ENCODE data around the gene SPATA2L. TPM values are rescaled to one million over a fixed set of nuclear protein-coding genes. Genes with fewer than 3 reads are reported as not detected.

Gene SPATA2L
- total RNA-seq, 2 donors from 2014 or later = 6.8 to 8.4 TPM

- H3K4me3 Mint-ChIP-seq = peak within 1 kb of the TSS; percentile 97
- no peaks in the 10 kb centered on the region for H3K9me3 Mint-ChIP-seq
- DNase-seq (ENCODE audit: low spot score) (peak; percentile 87), ATAC-seq (peak; percentile 67 to 80)
- no peaks in the 10 kb centered on the region for H3K36me3 Mint-ChIP-seq
- peaks cover 45 to 46% of the 10 kb centered on the region in 2 donors for H3K4me1 Mint-ChIP-seq (ENCODE audit: low read depth in 2 of 2)
- H3K27ac Mint-ChIP-seq = peak within 1 kb of the TSS; percentile 95 to 96
- H3K27me3 Mint-ChIP-seq = no peaks in the 10 kb centered on the region
Observed at GRCh38 chr16:89720813-89721545, 19.5 kb upstream of the SPATA2L start, which contains the start of the genes VPS9D1 and ZNF276. Gene VPS9D1 (minus strand): TSS chr16:89720898. CDS start chr16:89720861, 37 bp downstream. Gene ZNF276 (plus strand): TSS chr16:89721537. CDS start chr16:89721641, 104 bp downstream.

GRCh38 chr16:89720551-89720812, 19.0 kb upstream of the SPATA2L start:
- peak overlapping the region; percentile 89 to 96 for H3K27ac Mint-ChIP-seq

GRCh38 chr16:89717688-89718505, 16.4 kb upstream of the SPATA2L start:
- DNase-seq (ENCODE audit: low spot score) = no peak
- peak overlapping the region; percentile 89 to 96 for H3K27ac Mint-ChIP-seq
- no peaks in the 10 kb centered on the region for H3K36me3 Mint-ChIP-seq
- no peak for ATAC-seq
- H3K27me3 Mint-ChIP-seq = no peaks in the 10 kb centered on the region
- H3K9me3 Mint-ChIP-seq = no peaks in the 10 kb centered on the region
- H3K4me1 Mint-ChIP-seq (ENCODE audit: low read depth in 2 of 2) = peaks cover 28 to 31% of the 10 kb centered on the region in 2 donors
- H3K4me3 Mint-ChIP-seq = no peak overlapping the region

More at GRCh38 chr16:89720551-89720812, 19.0 kb upstream of the SPATA2L start:
- Mint-ChIP-seq H3K4me1 (ENCODE audit: low read depth in 2 of 2) (peaks cover 45 to 46% of the 10 kb centered on the region in 2 donors), H3K36me3 (no peaks in the 10 kb centered on the region), H3K9me3 (no peaks in the 10 kb centered on the region), H3K4me3 (peak overlapping the region; percentile 79), H3K27me3 (no peaks in the 10 kb centered on the region)
- DNase-seq (ENCODE audit: low spot score) (no peak), ATAC-seq (peak in 1 of 2 donors; percentile 0)

- Mint-ChIP-seq H3K36me3 (no peaks in the 10 kb centered on the region), H3K9me3 (no peaks in the 10 kb centered on the region), H3K4me1 (ENCODE audit: low read depth in 2 of 2) (peaks cover 22 to 25% of the 10 kb centered on the region in 2 donors), H3K27ac (no peak overlapping the region), H3K27me3 (no peaks in the 10 kb centered on the region), H3K4me3 (no peak overlapping the region)
- no peak for DNase-seq (ENCODE audit: low spot score)
- ATAC-seq = no peak
Observed at GRCh38 chr16:89716916-89717687, 15.6 kb upstream of the SPATA2L start.

GRCh38 chr16:89716493-89716892, 15.0 kb upstream of the SPATA2L start:
- DNase-seq (ENCODE audit: low spot score) (no peak), ATAC-seq (no peak)
- H3K4me3 Mint-ChIP-seq = no peak overlapping the region
- H3K36me3 Mint-ChIP-seq = no peaks in the 10 kb centered on the region
- no peaks in the 10 kb centered on the region for H3K27me3 Mint-ChIP-seq
- peaks cover 22 to 25% of the 10 kb centered on the region in 2 donors for H3K4me1 Mint-ChIP-seq (ENCODE audit: low read depth in 2 of 2)
- H3K27ac Mint-ChIP-seq = no peak overlapping the region
- H3K9me3 Mint-ChIP-seq = no peaks in the 10 kb centered on the region

GRCh38 chr16:89712274-89712781, 10.8 kb upstream of the SPATA2L start:
- H3K9me3 Mint-ChIP-seq = no peaks in the 10 kb centered on the region
- peaks cover 0 to 1% of the 10 kb centered on the region in 2 donors for H3K4me1 Mint-ChIP-seq (ENCODE audit: low read depth in 2 of 2)
- H3K4me3 Mint-ChIP-seq = peak overlapping the region; percentile 38
- DNase-seq (ENCODE audit: low spot score) (no peak), ATAC-seq (no peak)
- no peaks in the 10 kb centered on the region for H3K36me3 Mint-ChIP-seq
- H3K27ac Mint-ChIP-seq = no peak overlapping the region
- H3K27me3 Mint-ChIP-seq = no peaks in the 10 kb centered on the region

GRCh38 chr16:89711601-89712273, 10.2 kb upstream of the SPATA2L start:
- no peaks in the 10 kb centered on the region for H3K36me3 Mint-ChIP-seq
- H3K4me1 Mint-ChIP-seq (ENCODE audit: low read depth in 2 of 2) = no peaks in the 10 kb centered on the region
- ATAC-seq (peak; percentile 92 to 93), DNase-seq (ENCODE audit: low spot score) (peak; percentile 73)
- no peak overlapping the region for H3K27ac Mint-ChIP-seq
- no peaks in the 10 kb centered on the region for H3K27me3 Mint-ChIP-seq
- peak overlapping the region; percentile 38 for H3K4me3 Mint-ChIP-seq
- no peaks in the 10 kb centered on the region for H3K9me3 Mint-ChIP-seq

GRCh38 chr16:89710709-89711564, 9.4 kb upstream of the SPATA2L start:
- Mint-ChIP-seq H3K4me3 (no peak overlapping the region), H3K9me3 (no peaks in the 10 kb centered on the region), H3K4me1 (ENCODE audit: low read depth in 2 of 2) (peaks cover 0 to 2% of the 10 kb centered on the region in 2 donors), H3K27ac (no peak overlapping the region), H3K27me3 (no peaks in the 10 kb centered on the region), H3K36me3 (no peaks in the 10 kb centered on the region)
- DNase-seq (ENCODE audit: low spot score) = no peak
- peak in 1 of 2 donors; percentile 1 for ATAC-seq

- H3K9me3 Mint-ChIP-seq = no peaks in the 10 kb centered on the region
- H3K4me3 Mint-ChIP-seq = no peak overlapping the region
- no peaks in the 10 kb centered on the region for H3K36me3 Mint-ChIP-seq
- no peak for ATAC-seq
- H3K4me1 Mint-ChIP-seq (ENCODE audit: low read depth in 2 of 2) = peaks cover 0 to 5% of the 10 kb centered on the region in 2 donors
- no peaks in the 10 kb centered on the region for H3K27me3 Mint-ChIP-seq
- H3K27ac Mint-ChIP-seq = no peak overlapping the region
- no peak for DNase-seq (ENCODE audit: low spot score)
Observed at GRCh38 chr16:89709716-89710432, 8.4 kb upstream of the SPATA2L start.

GRCh38 chr16:89709166-89709565, 7.7 kb upstream of the SPATA2L start:
- Mint-ChIP-seq H3K27me3 (no peaks in the 10 kb centered on the region), H3K36me3 (no peaks in the 10 kb centered on the region), H3K4me1 (ENCODE audit: low read depth in 2 of 2) (peaks cover 0 to 5% of the 10 kb centered on the region in 2 donors), H3K9me3 (no peaks in the 10 kb centered on the region), H3K4me3 (no peak overlapping the region), H3K27ac (no peak overlapping the region)
- no peak for ATAC-seq
- no peak for DNase-seq (ENCODE audit: low spot score)

- H3K27me3 Mint-ChIP-seq = no peaks in the 10 kb centered on the region
- H3K36me3 Mint-ChIP-seq = no peaks in the 10 kb centered on the region
- H3K4me1 Mint-ChIP-seq (ENCODE audit: low read depth in 2 of 2) = peaks cover 0 to 5% of the 10 kb centered on the region in 2 donors
- H3K27ac Mint-ChIP-seq = no peak overlapping the region
- ATAC-seq (no peak), DNase-seq (ENCODE audit: low spot score) (no peak)
- H3K4me3 Mint-ChIP-seq = no peak overlapping the region
- no peaks in the 10 kb centered on the region for H3K9me3 Mint-ChIP-seq
Observed at GRCh38 chr16:89708481-89708931, 7.0 kb upstream of the SPATA2L start.

GRCh38 chr16:89707695-89708094, 6.2 kb upstream of the SPATA2L start:
- no peaks in the 10 kb centered on the region for H3K9me3 Mint-ChIP-seq
- peaks cover 0 to 5% of the 10 kb centered on the region in 2 donors for H3K4me1 Mint-ChIP-seq (ENCODE audit: low read depth in 2 of 2)
- no peak overlapping the region for H3K27ac Mint-ChIP-seq
- ATAC-seq (no peak), DNase-seq (ENCODE audit: low spot score) (no peak)
- no peak overlapping the region for H3K4me3 Mint-ChIP-seq
- no peaks in the 10 kb centered on the region for H3K36me3 Mint-ChIP-seq
- no peaks in the 10 kb centered on the region for H3K27me3 Mint-ChIP-seq

All from natural killer cell treated with Interleukin-12 subunit alpha and Interleukin-12 subunit beta and Interleukin-15 and Interleukin-18, amount 100 ng/mL, for 72 hours (primary cell).